PFSK-1 (cell line): ENCODE data around the gene CDC20B.

ENCODE experiments used
- FOXP2 ChIP-seq: optimal IDR thresholded peaks from 2 replicates; pipeline ENCODE3; 2011; ENCODE audit warnings: borderline replicate concordance, control low read depth, inconsistent platforms; ENCODE audit not compliant: insufficient read depth; ENCODE audit errors: extremely low read length, extremely low read depth
- POLR2AphosphoS5 ChIP-seq: IDR thresholded peaks from 2 replicates; pipeline ENCODE4 v1.6.1; 2012; ENCODE audit warnings: low read depth, mild to moderate bottlenecking, control low read depth, low read length, moderate library complexity
- REST ChIP-seq, 2 experiments: IDR thresholded peaks; 2 replicates each; pipeline versions ENCODE4 v1.6.1 to v1.8.0; 2011 to 2012; ENCODE audit warnings: low read depth in 2 of 2, low read length in 2 of 2, control low read depth in 1 of 2, inconsistent platforms in 1 of 2, mild to moderate bottlenecking in 1 of 2, moderate library complexity in 1 of 2; ENCODE audit not compliant: insufficient read depth in 1 of 2
- SIN3A ChIP-seq: IDR thresholded peaks from 2 replicates; pipeline ENCODE4 v1.6.1; 2012; ENCODE audit warnings: mild to moderate bottlenecking, low read length, moderate library complexity, borderline replicate concordance; ENCODE audit not compliant: insufficient read depth
- TAF1 ChIP-seq: IDR thresholded peaks from 2 replicates; pipeline ENCODE4 v1.6.1; 2012; ENCODE audit warnings: low read length, control low read depth, borderline replicate concordance; ENCODE audit not compliant: insufficient read depth

The CDC20B gene

GRCh38 chr5:55218967-55219366 is 46.0 kb upstream of the CDC20B start:
- TF ChIP-seq TAF1 (no peak), SIN3A (no peak), REST (IDR thresholded peaks at IDR 0.05; ENCODE audit: insufficient read depth in 1 of 2, low read depth in 2 of 2, low read length in 2 of 2) (no peak), POLR2AphosphoS5 (no peak), FOXP2 (no peak)

GRCh38 chr5:55211184-55211874 is 38.4 kb upstream of the CDC20B start:
- TF ChIP-seq FOXP2 (no peak), POLR2AphosphoS5 (no peak), SIN3A (no peak), REST (IDR thresholded peaks at IDR 0.05; ENCODE audit: insufficient read depth in 1 of 2, low read depth in 2 of 2, low read length in 2 of 2) (no peak), TAF1 (no peak)

GRCh38 chr5:55205001-55205400 is 32.0 kb upstream of the CDC20B start:
- TF ChIP-seq POLR2AphosphoS5: no peak

- TF ChIP-seq POLR2AphosphoS5: no peak
- TF ChIP-seq SIN3A: no peak
- TF ChIP-seq REST (IDR thresholded peaks at IDR 0.05; ENCODE audit: insufficient read depth in 1 of 2, low read depth in 2 of 2, low read length in 2 of 2): no peak
- TF ChIP-seq TAF1: no peak
- TF ChIP-seq FOXP2: no peak
Observed at GRCh38 chr5:55191165-55191564, 18.2 kb upstream of the CDC20B start.

- TF ChIP-seq POLR2AphosphoS5 (no peak), SIN3A (no peak), FOXP2 (no peak), REST (IDR thresholded peaks at IDR 0.05; ENCODE audit: insufficient read depth in 1 of 2, low read depth in 2 of 2, low read length in 2 of 2) (no peak), TAF1 (no peak)
Observed at GRCh38 chr5:55188656-55189540, 15.9 kb upstream of the CDC20B start.
